OCI-LY3 (cell line): ENCODE data around the gene NXPE3.

ENCODE experiments used
- EZH2phosphoT487 ChIP-seq: fragments of 200-600 bp; shearing (Covaris generic); IDR thresholded peaks from 2 replicates; pipeline ENCODE4 v1.6.1; 2018; ENCODE audit warnings: antibody characterized with exemption, mixed run types, low read depth
- TF ChIP-seq, protein P1 (sequence below): fragments of 200-600, 300-600 bp; sonication (generic); IDR thresholded peaks from 2 replicates; pipeline ENCODE4 v1.5.1; 2014; ENCODE audit warnings: antibody characterized with exemption, low read length, low read depth

DNA sequence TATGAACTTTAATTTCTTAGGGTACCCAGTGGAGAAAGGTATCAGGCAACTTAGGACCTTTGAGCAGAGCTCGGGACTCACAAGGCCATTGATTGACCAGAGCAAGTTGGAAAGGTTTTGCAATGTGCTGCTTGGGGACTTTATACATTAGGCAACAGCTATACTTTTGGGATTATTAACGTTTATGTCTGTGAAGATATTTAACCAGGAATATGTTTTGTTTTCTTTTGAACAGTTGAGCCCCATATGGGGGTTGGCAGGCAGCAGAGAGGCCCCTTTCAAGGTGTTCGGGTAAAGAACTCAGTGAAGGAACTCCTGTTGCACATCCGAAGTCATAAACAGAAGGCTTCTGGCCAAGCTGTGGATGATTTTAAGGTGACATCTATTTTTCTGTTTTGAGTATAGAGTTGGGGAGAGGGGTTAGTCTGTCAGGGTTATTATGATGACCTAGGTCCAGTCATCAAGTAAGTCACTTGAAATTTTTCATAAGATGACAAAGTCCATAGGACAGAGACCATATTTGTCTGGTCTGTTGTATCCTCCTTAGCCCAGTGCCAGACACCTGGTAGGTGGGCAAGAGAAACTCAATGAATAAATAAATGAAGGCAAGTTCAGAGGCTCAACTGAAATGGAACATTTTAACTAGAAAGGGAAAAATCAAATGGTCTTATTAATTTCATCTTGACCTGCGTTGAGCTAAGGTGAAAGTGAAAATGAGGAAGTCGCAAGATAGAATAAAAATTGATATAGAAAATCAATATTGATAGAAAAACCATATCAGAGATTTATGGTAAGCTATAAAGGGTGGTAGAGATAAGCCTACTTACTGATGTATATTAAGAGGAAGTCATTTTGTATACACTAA, 73.1 kb downstream of the NXPE3 start:
- TF ChIP-seq, protein P1, sequence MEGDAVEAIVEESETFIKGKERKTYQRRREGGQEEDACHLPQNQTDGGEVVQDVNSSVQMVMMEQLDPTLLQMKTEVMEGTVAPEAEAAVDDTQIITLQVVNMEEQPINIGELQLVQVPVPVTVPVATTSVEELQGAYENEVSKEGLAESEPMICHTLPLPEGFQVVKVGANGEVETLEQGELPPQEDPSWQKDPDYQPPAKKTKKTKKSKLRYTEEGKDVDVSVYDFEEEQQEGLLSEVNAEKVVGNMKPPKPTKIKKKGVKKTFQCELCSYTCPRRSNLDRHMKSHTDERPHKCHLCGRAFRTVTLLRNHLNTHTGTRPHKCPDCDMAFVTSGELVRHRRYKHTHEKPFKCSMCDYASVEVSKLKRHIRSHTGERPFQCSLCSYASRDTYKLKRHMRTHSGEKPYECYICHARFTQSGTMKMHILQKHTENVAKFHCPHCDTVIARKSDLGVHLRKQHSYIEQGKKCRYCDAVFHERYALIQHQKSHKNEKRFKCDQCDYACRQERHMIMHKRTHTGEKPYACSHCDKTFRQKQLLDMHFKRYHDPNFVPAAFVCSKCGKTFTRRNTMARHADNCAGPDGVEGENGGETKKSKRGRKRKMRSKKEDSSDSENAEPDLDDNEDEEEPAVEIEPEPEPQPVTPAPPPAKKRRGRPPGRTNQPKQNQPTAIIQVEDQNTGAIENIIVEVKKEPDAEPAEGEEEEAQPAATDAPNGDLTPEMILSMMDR = no peak
- TF ChIP-seq EZH2phosphoT487 = no peak
